Naive B cell (primary cell): Measurements from ENCODE around the gene PAPOLB. TPM values are rescaled to one million over a fixed set of nuclear protein-coding genes. Genes with fewer than 3 reads are reported as not detected.

Experiments
- ATAC-seq, 2 donors: fragments of 150-1000 bp; cut with Tn5 transposase; 2 replicates each; pipeline ENCODE4 v1.10.0; 2021; ENCODE audit warnings: low read depth in 2 of 2, mild to moderate bottlenecking in 2 of 2, moderate library complexity in 2 of 2
- DNase-seq: peaks from one replicate; pipeline ENCODE4 v3.0.0; 2022
- H3K27ac Mint-ChIP-seq, 6 donors: one replicate each; pipeline ENCODE4 v1.8.0; 2020 to 2022; ENCODE audit warnings: mild to moderate bottlenecking in 6 of 6, mixed read lengths in 6 of 6, moderate library complexity in 5 of 6, inconsistent platforms in 2 of 6
- H3K27me3 Mint-ChIP-seq, 3 donors: one replicate each; pipeline ENCODE4 v1.8.0; 2021 to 2022; ENCODE audit warnings: mixed read lengths in 3 of 3, mild to moderate bottlenecking in 1 of 3
- H3K36me3 Mint-ChIP-seq, 2 donors: one replicate each; pipeline ENCODE4 v1.8.0; 2020 to 2022; ENCODE audit warnings: mixed read lengths in 2 of 2, inconsistent platforms in 1 of 2, mild to moderate bottlenecking in 1 of 2
- H3K4me1 Mint-ChIP-seq, 3 donors: one replicate each; pipeline ENCODE4 v1.8.0; 2020 to 2022; ENCODE audit warnings: mixed read lengths in 3 of 3, inconsistent platforms in 1 of 3, mild to moderate bottlenecking in 1 of 3, moderate library complexity in 1 of 3
- H3K4me3 Mint-ChIP-seq, 8 donors: one replicate each; pipeline ENCODE4 v1.8.0; 2020 to 2022; ENCODE audit warnings: mild to moderate bottlenecking in 8 of 8, mixed read lengths in 8 of 8, moderate library complexity in 8 of 8, inconsistent platforms in 2 of 8
- H3K9me3 Mint-ChIP-seq, 7 donors: one replicate each; pipeline ENCODE4 v1.8.0; 2020 to 2022; ENCODE audit warnings: mixed read lengths in 7 of 7, mild to moderate bottlenecking in 5 of 7, inconsistent platforms in 2 of 7, moderate library complexity in 1 of 7
- polyA plus RNA-seq, 6 donors: library from polyadenylated mRNA; unstranded; fragments of 300-500 nt; fragmentation: Illumina TruSeq; gene quantifications; one replicate each; pipeline ENCODE4 v1.2.3, GENCODE V29; 2021; ENCODE audit warnings: low read depth in 6 of 6

PAPOLB gene
- polyA plus RNA-seq, 6 donors from 2014 or later, result not detected

GRCh38 chr7:4834601-4835397, 27.0 kb downstream of the PAPOLB start:
- ATAC-seq, result no peak
- peaks cover 0 to 8% (median 4%) of the 10 kb centered on the region in 3 donors for H3K27me3 Mint-ChIP-seq
- H3K27ac Mint-ChIP-seq, result no peak overlapping the region
- no peaks in the 10 kb centered on the region for H3K36me3 Mint-ChIP-seq
- no peaks in the 10 kb centered on the region for H3K9me3 Mint-ChIP-seq
- DNase-seq, result no peak
- peaks cover 0 to 4% (median 0%) of the 10 kb centered on the region in 3 donors for H3K4me1 Mint-ChIP-seq
- H3K4me3 Mint-ChIP-seq, result no peak overlapping the region

- ATAC-seq (no peak), DNase-seq (no peak)
- H3K4me1 Mint-ChIP-seq, result peaks cover 0 to 4% (median 0%) of the 10 kb centered on the region in 3 donors
- peaks cover 0 to 2% (median 0%) of the 10 kb centered on the region in 7 donors for H3K9me3 Mint-ChIP-seq
- H3K4me3 Mint-ChIP-seq, result no peak overlapping the region
- H3K27ac Mint-ChIP-seq, result no peak overlapping the region
- H3K27me3 Mint-ChIP-seq, result peaks cover 0 to 8% (median 4%) of the 10 kb centered on the region in 3 donors
- H3K36me3 Mint-ChIP-seq, result no peaks in the 10 kb centered on the region
Measured at GRCh38 chr7:4833691-4834600, 27.9 kb downstream of the PAPOLB start.

GRCh38 chr7:4833176-4833575, 28.7 kb downstream of the PAPOLB start:
- Mint-ChIP-seq H3K27ac (no peak overlapping the region), H3K36me3 (no peaks in the 10 kb centered on the region), H3K4me3 (no peak overlapping the region), H3K9me3 (peaks cover 0 to 2% (median 0%) of the 10 kb centered on the region in 7 donors), H3K27me3 (peaks cover 0 to 8% (median 4%) of the 10 kb centered on the region in 3 donors), H3K4me1 (peaks cover 0 to 4% (median 0%) of the 10 kb centered on the region in 3 donors)
- DNase-seq (no peak), ATAC-seq (no peak)

- H3K4me1 Mint-ChIP-seq, result peaks cover 0 to 4% (median 0%) of the 10 kb centered on the region in 3 donors
- H3K4me3 Mint-ChIP-seq, result peak overlapping the region in 1 of 8 donors; percentile 51
- H3K36me3 Mint-ChIP-seq, result no peaks in the 10 kb centered on the region
- peaks cover 0 to 6% (median 4%) of the 10 kb centered on the region in 3 donors for H3K27me3 Mint-ChIP-seq
- H3K9me3 Mint-ChIP-seq, result peaks cover 0 to 2% (median 0%) of the 10 kb centered on the region in 7 donors
- no peak overlapping the region for H3K27ac Mint-ChIP-seq
- ATAC-seq (no peak), DNase-seq (no peak)
Measured at GRCh38 chr7:4832711-4833110, 29.1 kb downstream of the PAPOLB start.

GRCh38 chr7:4831723-4832495, 29.9 kb downstream of the PAPOLB start:
- Mint-ChIP-seq H3K27me3 (peaks cover 0 to 4% (median 0%) of the 10 kb centered on the region in 3 donors), H3K4me3 (no peak overlapping the region), H3K27ac (no peak overlapping the region), H3K36me3 (no peaks in the 10 kb centered on the region), H3K9me3 (peaks cover 0 to 2% (median 0%) of the 10 kb centered on the region in 7 donors), H3K4me1 (peaks cover 0 to 4% (median 0%) of the 10 kb centered on the region in 3 donors)
- no peak for DNase-seq
- ATAC-seq, result no peak

GRCh38 chr7:4830176-4830575, 31.7 kb downstream of the PAPOLB start:
- peaks cover 0 to 5% (median 4%) of the 10 kb centered on the region in 3 donors for H3K27me3 Mint-ChIP-seq
- H3K4me1 Mint-ChIP-seq, result peaks cover 0 to 4% (median 3%) of the 10 kb centered on the region in 3 donors
- H3K36me3 Mint-ChIP-seq, result no peaks in the 10 kb centered on the region
- H3K9me3 Mint-ChIP-seq, result peaks cover 0 to 2% (median 0%) of the 10 kb centered on the region in 7 donors
- ATAC-seq (peak; percentile 67 to 68), DNase-seq (peak; percentile 36)
- H3K4me3 Mint-ChIP-seq, result no peak overlapping the region
- no peak overlapping the region for H3K27ac Mint-ChIP-seq

- H3K4me3 Mint-ChIP-seq, result no peak overlapping the region
- no peak for DNase-seq
- H3K36me3 Mint-ChIP-seq, result no peaks in the 10 kb centered on the region
- peaks cover 0 to 4% (median 3%) of the 10 kb centered on the region in 3 donors for H3K4me1 Mint-ChIP-seq
- peaks cover 1 to 7% (median 4%) of the 10 kb centered on the region in 3 donors for H3K27me3 Mint-ChIP-seq
- H3K9me3 Mint-ChIP-seq, result peaks cover 0 to 2% (median 0%) of the 10 kb centered on the region in 7 donors
- no peak overlapping the region for H3K27ac Mint-ChIP-seq
- no peak for ATAC-seq
Measured at GRCh38 chr7:4828720-4829383, 33.0 kb downstream of the PAPOLB start.

GRCh38 chr7:4825081-4825480, 36.7 kb downstream of the PAPOLB start:
- peaks cover 6 to 15% (median 7%) of the 10 kb centered on the region in 3 donors for H3K27me3 Mint-ChIP-seq
- H3K9me3 Mint-ChIP-seq, result peaks cover 0 to 2% (median 0%) of the 10 kb centered on the region in 7 donors
- peak overlapping the region in 1 of 6 donors; percentile 32 for H3K27ac Mint-ChIP-seq
- H3K4me3 Mint-ChIP-seq, result no peak overlapping the region
- DNase-seq, result no peak
- H3K36me3 Mint-ChIP-seq, result no peaks in the 10 kb centered on the region
- peaks cover 0 to 3% (median 2%) of the 10 kb centered on the region in 3 donors for H3K4me1 Mint-ChIP-seq
- no peak for ATAC-seq

- Mint-ChIP-seq H3K4me3 (no peak overlapping the region), H3K27me3 (peaks cover 6 to 23% (median 7%) of the 10 kb centered on the region in 3 donors), H3K4me1 (peaks cover 0 to 3% (median 0%) of the 10 kb centered on the region in 3 donors), H3K27ac (no peak overlapping the region), H3K36me3 (no peaks in the 10 kb centered on the region), H3K9me3 (no peaks in the 10 kb centered on the region)
- DNase-seq, result no peak
- ATAC-seq, result no peak
Measured at GRCh38 chr7:4824120-4824775, 37.6 kb downstream of the PAPOLB start.

- Mint-ChIP-seq H3K4me3 (no peak overlapping the region), H3K27ac (no peak overlapping the region), H3K36me3 (no peaks in the 10 kb centered on the region), H3K4me1 (peaks cover 0 to 3% (median 0%) of the 10 kb centered on the region in 3 donors), H3K9me3 (no peaks in the 10 kb centered on the region), H3K27me3 (peaks cover 6 to 30% (median 7%) of the 10 kb centered on the region in 3 donors)
- ATAC-seq (no peak), DNase-seq (no peak)
Measured at GRCh38 chr7:4823441-4824119, 38.2 kb downstream of the PAPOLB start.

GRCh38 chr7:4822677-4823076, 39.2 kb downstream of the PAPOLB start:
- Mint-ChIP-seq H3K36me3 (no peaks in the 10 kb centered on the region), H3K4me3 (no peak overlapping the region), H3K27me3 (peaks cover 6 to 34% (median 7%) of the 10 kb centered on the region in 3 donors), H3K27ac (no peak overlapping the region), H3K4me1 (peaks cover 0 to 3% (median 0%) of the 10 kb centered on the region in 3 donors), H3K9me3 (no peaks in the 10 kb centered on the region)
- ATAC-seq (no peak), DNase-seq (no peak)
